ENCODE data around the gene SYPL1. TPM values are rescaled to one million over a fixed set of nuclear protein-coding genes. Genes with fewer than 3 reads are reported as not detected.

Gene SYPL1
- total and polyA plus RNA-seq, 4 donors = 52.7 to 114 (median 68.4) TPM

- ATAC-seq (ENCODE audit: insufficient read depth, low FRiP score) (no peak), DNase-seq (no peak)
- WGBS, 2 donors = 95 to 100% methylated on average over 1 of the region's 1 CpG
- TF ChIP-seq CTCF (IDR thresholded peaks at IDR 0.05; ENCODE audit: control extremely low read depth, extremely low read depth) = no peak
- Histone ChIP-seq H3K27me3 (ENCODE audit: control insufficient read depth in 3 of 3, insufficient read depth in 3 of 3, low read length in 2 of 3) (no peaks in the 10 kb centered on the region), H3K9ac (ENCODE audit: insufficient read depth in 1 of 2, low read length in 2 of 2) (no peak overlapping the region), H3K9me3 (ENCODE audit: control insufficient read depth in 4 of 4, insufficient read depth in 3 of 4, low read length in 3 of 4) (no peaks in the 10 kb centered on the region), H3K4me1 (ENCODE audit: control insufficient read depth in 5 of 5, insufficient read depth in 5 of 5, low read length in 5 of 5) (peaks cover 0 to 12% (median 8%) of the 10 kb centered on the region in 5 donors), H3K36me3 (ENCODE audit: control insufficient read depth in 4 of 4, insufficient read depth in 4 of 4, low read length in 4 of 4) (no peaks in the 10 kb centered on the region), H3K27ac (ENCODE audit: low read depth in 1 of 2, low read length in 1 of 2) (no peak overlapping the region), H3K4me3 (no peak overlapping the region)
Observed at GRCh38 chr7:106142136-106142535, 30.0 kb upstream of the SYPL1 start.

GRCh38 chr7:106140406-106141173 is 28.5 kb upstream of the SYPL1 start:
- no peak overlapping the region for H3K9ac ChIP-seq (ENCODE audit: insufficient read depth in 1 of 2, low read length in 2 of 2)

GRCh38 chr7:106139265-106140251 is 27.4 kb upstream of the SYPL1 start:
- Histone ChIP-seq H3K9me3 (ENCODE audit: control insufficient read depth in 4 of 4, insufficient read depth in 3 of 4, low read length in 3 of 4) (no peaks in the 10 kb centered on the region), H3K27me3 (ENCODE audit: control insufficient read depth in 3 of 3, insufficient read depth in 3 of 3, low read length in 2 of 3) (no peaks in the 10 kb centered on the region), H3K4me3 (no peak overlapping the region), H3K27ac (ENCODE audit: low read depth in 1 of 2, low read length in 1 of 2) (peak overlapping the region in 1 of 2 donors; percentile 76), H3K4me1 (ENCODE audit: control insufficient read depth in 5 of 5, insufficient read depth in 5 of 5, low read length in 5 of 5) (peaks cover 0 to 12% (median 8%) of the 10 kb centered on the region in 5 donors), H3K36me3 (ENCODE audit: control insufficient read depth in 4 of 4, insufficient read depth in 4 of 4, low read length in 4 of 4) (no peaks in the 10 kb centered on the region), H3K9ac (ENCODE audit: insufficient read depth in 1 of 2, low read length in 2 of 2) (no peak overlapping the region)
- peak; percentile 19 for ATAC-seq (ENCODE audit: insufficient read depth, low FRiP score)
- 67 to 74% methylated on average over 8 of the region's 8 CpGs for WGBS, 2 donors
- peak; percentile 36 to 84 (median 55) for DNase-seq
- no peak for TF ChIP-seq CTCF (IDR thresholded peaks at IDR 0.05; ENCODE audit: control extremely low read depth, extremely low read depth)

More at GRCh38 chr7:106140406-106141173, 28.5 kb upstream of the SYPL1 start:
- ATAC-seq (ENCODE audit: insufficient read depth, low FRiP score) = no peak
- no peak for DNase-seq
- Histone ChIP-seq H3K4me1 (ENCODE audit: control insufficient read depth in 5 of 5, insufficient read depth in 5 of 5, low read length in 5 of 5) (peaks cover 0 to 12% (median 8%) of the 10 kb centered on the region in 5 donors), H3K4me3 (no peak overlapping the region), H3K36me3 (ENCODE audit: control insufficient read depth in 4 of 4, insufficient read depth in 4 of 4, low read length in 4 of 4) (no peaks in the 10 kb centered on the region), H3K27ac (ENCODE audit: low read depth in 1 of 2, low read length in 1 of 2) (peak overlapping the region in 1 of 2 donors; percentile 66), H3K9me3 (ENCODE audit: control insufficient read depth in 4 of 4, insufficient read depth in 3 of 4, low read length in 3 of 4) (no peaks in the 10 kb centered on the region), H3K27me3 (ENCODE audit: control insufficient read depth in 3 of 3, insufficient read depth in 3 of 3, low read length in 2 of 3) (no peaks in the 10 kb centered on the region)
- WGBS, 2 donors = 83 to 90% methylated on average over 7 of the region's 7 CpGs
- TF ChIP-seq CTCF (IDR thresholded peaks at IDR 0.05; ENCODE audit: control extremely low read depth, extremely low read depth) = no peak

Data from lung (tissue), 12 donors.